Astrocyte of the cerebellum (primary cell): ENCODE results near the gene RASAL2.

Experiments
- DNase-seq: peaks from one replicate; pipeline ENCODE4 v3.0.0-alpha.2; 2011; ENCODE audit warnings: low read depth
- H3K4me3 ChIP-seq: 2 replicates; pipeline ENCODE4 v1.5.1; 2011; ENCODE audit warnings: mild to moderate bottlenecking, low read depth, low read length, moderate library complexity
- CTCF ChIP-seq: IDR thresholded peaks from 2 replicates; pipeline ENCODE4 v1.5.1; 2012; ENCODE audit warnings: low read length, low read depth, moderate library complexity, mild to moderate bottlenecking; ENCODE audit errors: missing control alignments
- in situ Hi-C: cut with HindIII; loops from 2 replicates; pipeline ENCODE4 v1.10.0; 2017; ENCODE audit warnings: low sequenced_read_pairs

The RASAL2 gene

GRCh38 chr1:178093951-178094738 lies at the start of gene RASAL2:
Gene RASAL2 (plus strand): TSS chr1:178094104. CDS start chr1:178094493, 389 bp downstream.
- in situ Hi-C loops = no loop called here
- TF ChIP-seq CTCF = peak; percentile 14
- H3K4me3 ChIP-seq = peak within 1 kb of the TSS; percentile 73
- DNase-seq = peak; percentile 29

DNA sequence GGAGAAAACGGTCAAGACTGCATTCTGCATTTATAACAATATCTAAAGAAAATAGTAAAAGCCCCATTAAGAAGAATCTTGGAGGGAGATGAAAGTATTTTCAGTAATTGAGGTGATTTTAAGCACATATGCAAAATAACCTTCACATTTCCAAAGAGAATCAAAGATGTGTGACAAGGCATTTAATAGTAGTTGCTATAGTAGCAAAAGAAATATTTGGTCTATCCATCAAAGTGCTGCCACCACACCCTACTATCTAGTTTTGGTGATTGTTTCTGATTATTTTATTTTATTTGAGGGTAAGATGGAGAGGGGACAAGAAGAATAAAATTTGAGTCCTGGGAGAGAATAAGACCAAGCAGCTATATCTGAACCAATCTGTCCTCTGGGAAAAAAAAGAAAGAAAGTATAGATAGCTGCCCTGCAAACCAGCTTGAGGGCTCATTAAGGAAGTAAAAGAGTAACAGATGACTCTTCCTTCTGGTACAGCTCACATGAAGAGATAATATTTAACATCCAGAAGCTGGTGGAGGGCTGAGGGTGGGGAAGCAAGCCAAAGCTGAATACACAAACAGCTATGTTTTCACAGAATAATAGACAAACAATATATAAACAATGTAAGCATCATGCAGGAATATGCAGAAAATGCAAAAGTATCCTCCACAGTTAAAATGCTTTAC lies 47.2 kb upstream of the RASAL2 start:
- no peak for DNase-seq

DNA sequence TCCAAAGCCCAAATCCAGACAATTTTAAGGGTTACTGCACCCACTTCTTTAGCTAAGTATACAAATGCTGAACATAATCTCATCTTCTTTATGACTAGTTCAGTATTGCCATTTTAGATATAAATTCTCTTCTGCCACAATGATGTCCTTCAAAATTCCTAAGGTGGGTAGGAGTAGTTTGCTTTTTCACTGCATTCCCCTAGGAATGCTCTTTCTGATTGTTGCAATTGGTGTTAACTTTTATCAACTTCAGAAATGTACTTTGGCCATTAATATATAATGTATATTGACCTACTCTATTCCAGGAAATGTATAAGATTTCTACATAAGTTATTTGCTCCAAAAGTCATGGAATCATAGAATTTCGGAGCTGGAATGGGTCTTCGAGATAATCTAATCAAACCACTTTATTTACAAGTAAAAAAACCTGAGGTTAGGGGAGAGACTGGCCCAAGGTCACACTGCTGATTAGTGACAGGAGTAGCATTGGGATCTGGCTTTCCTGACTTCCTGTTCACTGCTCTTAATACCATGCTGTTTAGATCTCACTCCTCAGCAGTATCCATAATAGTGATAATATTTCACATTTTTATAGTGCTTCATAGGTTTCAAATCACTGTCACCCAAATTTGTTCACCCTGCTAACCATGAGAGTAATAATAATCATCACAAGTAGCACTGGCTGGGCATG lies 46.4 kb upstream of the RASAL2 start:
- H3K4me3 ChIP-seq = no peak overlapping the region
- no peak for DNase-seq
- in situ Hi-C loops = no loop called here
- TF ChIP-seq CTCF = no peak

More for the DNA sequence above, 47.2 kb upstream of the RASAL2 start:
- no peak for TF ChIP-seq CTCF
- no peak overlapping the region for H3K4me3 ChIP-seq
- in situ Hi-C loops = no loop called here

GRCh38 chr1:178048426-178048825 lies 45.5 kb upstream of the RASAL2 start:
- DNase-seq = no peak
- no peak overlapping the region for H3K4me3 ChIP-seq
- in situ Hi-C loops = no loop called here
- TF ChIP-seq CTCF = no peak

DNA sequence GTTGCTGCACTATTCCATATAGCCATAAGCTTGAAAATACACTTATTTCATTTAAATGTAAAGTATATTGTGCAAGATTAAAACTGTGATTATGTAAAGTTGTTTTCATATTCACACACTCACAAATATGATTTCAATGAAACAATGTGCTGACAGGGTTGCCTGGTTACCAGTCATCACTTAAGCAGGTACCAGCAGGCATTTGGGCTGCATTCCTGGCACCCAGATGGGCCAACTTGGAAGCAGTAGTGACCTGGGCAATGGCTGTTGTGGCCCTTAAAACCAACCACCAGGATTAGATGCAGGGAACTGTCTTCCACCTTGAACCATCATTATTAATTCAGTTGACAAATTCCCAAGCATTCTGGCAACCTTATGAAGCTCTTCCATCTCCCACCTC lies 45.0 kb upstream of the RASAL2 start:
- no peak for DNase-seq
- in situ Hi-C loops = no loop called here
- TF ChIP-seq CTCF = no peak

GRCh38 chr1:178050084-178050483 lies 43.8 kb upstream of the RASAL2 start:
- no peak for TF ChIP-seq CTCF
- in situ Hi-C loops = no loop called here
- H3K4me3 ChIP-seq = no peak overlapping the region
- DNase-seq = no peak

More for the DNA sequence above, 45.0 kb upstream of the RASAL2 start:
- H3K4me3 ChIP-seq = no peak overlapping the region
